ENCODE data around the gene DAND5.

DNA sequence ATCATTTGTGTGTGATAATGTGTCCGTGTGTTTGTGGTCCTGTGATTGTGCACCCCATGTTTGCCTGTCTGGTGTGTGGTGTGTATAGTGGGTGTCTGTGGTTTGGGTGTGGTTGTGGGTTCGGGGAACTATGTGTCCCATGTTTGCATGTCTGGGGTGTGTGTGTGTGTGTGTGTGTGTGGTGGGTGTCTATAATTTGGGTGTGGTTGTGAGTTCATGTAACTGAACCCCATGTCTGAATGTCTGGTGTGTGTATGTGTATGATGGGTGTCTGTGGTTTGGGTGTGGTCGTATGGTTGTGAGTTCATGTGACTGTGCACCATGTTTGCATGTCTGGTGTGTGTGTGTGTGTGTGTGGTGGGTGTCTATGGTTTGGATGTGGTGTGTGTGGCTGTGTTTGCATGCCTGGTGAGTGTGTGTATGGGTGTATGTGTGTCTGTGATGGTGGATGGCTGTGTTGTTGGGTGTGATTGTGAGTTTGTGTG, 14.8 kb downstream of the DAND5 start:
- no peak for TF ChIP-seq POLR2AphosphoS5 (IDR thresholded peaks at IDR 0.05)
- TF ChIP-seq, protein P1, sequence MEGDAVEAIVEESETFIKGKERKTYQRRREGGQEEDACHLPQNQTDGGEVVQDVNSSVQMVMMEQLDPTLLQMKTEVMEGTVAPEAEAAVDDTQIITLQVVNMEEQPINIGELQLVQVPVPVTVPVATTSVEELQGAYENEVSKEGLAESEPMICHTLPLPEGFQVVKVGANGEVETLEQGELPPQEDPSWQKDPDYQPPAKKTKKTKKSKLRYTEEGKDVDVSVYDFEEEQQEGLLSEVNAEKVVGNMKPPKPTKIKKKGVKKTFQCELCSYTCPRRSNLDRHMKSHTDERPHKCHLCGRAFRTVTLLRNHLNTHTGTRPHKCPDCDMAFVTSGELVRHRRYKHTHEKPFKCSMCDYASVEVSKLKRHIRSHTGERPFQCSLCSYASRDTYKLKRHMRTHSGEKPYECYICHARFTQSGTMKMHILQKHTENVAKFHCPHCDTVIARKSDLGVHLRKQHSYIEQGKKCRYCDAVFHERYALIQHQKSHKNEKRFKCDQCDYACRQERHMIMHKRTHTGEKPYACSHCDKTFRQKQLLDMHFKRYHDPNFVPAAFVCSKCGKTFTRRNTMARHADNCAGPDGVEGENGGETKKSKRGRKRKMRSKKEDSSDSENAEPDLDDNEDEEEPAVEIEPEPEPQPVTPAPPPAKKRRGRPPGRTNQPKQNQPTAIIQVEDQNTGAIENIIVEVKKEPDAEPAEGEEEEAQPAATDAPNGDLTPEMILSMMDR (IDR thresholded peaks at IDR 0.05 in 8 of 11, conservative IDR thresholded peaks at IDR 0.05 in 3 of 11) = no peak
- TF ChIP-seq POLR2A (IDR thresholded peaks at IDR 0.05) = no peak

Data from spleen (tissue), 7 donors.